Measurements from ENCODE around the gene NGFR.

Gene NGFR

DNA sequence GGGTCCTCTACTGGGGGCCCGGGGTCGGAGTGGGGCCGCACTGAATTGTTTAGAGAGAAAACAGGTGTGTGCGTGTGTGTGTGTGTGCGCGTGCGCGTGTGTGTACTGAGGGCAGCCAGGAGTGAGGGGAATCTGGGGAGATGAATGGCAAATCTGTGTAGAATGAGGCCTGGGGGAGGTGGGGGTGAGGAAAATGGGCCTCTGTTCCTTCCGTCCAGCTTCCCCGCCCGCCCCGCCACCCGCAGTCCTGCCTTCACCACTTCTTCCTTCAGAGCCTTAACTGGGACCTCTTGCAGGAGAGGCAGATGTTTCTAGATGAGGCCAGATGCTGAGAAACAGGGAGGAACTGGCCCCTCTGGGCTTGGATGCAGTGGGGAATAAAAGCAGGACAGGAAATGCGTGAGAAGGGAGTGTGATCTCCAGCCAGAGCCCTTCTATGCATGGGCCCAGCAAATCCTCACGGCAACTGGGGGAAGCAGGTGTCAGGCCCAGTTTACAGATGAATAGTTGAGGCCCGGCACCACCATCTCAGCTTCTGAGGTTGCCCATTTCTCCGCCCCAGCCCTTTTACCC, 29.7 kb upstream of the NGFR start:
- peaks cover 15% of the 10 kb centered on the region for H3K9me3 Mint-ChIP-seq
- TF ChIP-seq CTCF (IDR thresholded peaks at IDR 0.05): no peak
- DNase-seq: no peak
- no peaks in the 10 kb centered on the region for H3K36me3 Mint-ChIP-seq (ENCODE audit: low read depth)
- no peak overlapping the region for H3K4me3 Mint-ChIP-seq
- H3K4me1 Mint-ChIP-seq: peaks cover 44% of the 10 kb centered on the region
- H3K27me3 Mint-ChIP-seq (ENCODE audit: low read depth, poor library complexity): peaks cover 67% of the 10 kb centered on the region
- H3K27ac Mint-ChIP-seq: no peak overlapping the region

- Mint-ChIP-seq H3K4me1 (peaks cover 54% of the 10 kb centered on the region), H3K27ac (no peak overlapping the region), H3K36me3 (ENCODE audit: low read depth) (no peaks in the 10 kb centered on the region), H3K27me3 (ENCODE audit: low read depth, poor library complexity) (peaks cover 72% of the 10 kb centered on the region), H3K9me3 (peaks cover 15% of the 10 kb centered on the region), H3K4me3 (no peak overlapping the region)
- no peak for TF ChIP-seq CTCF (IDR thresholded peaks at IDR 0.05)
- DNase-seq: no peak
These were observed 28.7 kb upstream of the NGFR start for GRCh38 chr17:49466436-49466835.

GRCh38 chr17:49467175-49467574, 27.9 kb upstream of the NGFR start:
- TF ChIP-seq CTCF (IDR thresholded peaks at IDR 0.05): no peak
- peaks cover 74% of the 10 kb centered on the region for H3K27me3 Mint-ChIP-seq (ENCODE audit: low read depth, poor library complexity)
- no peak overlapping the region for H3K4me3 Mint-ChIP-seq
- no peak overlapping the region for H3K27ac Mint-ChIP-seq
- H3K36me3 Mint-ChIP-seq (ENCODE audit: low read depth): no peaks in the 10 kb centered on the region
- peaks cover 15% of the 10 kb centered on the region for H3K9me3 Mint-ChIP-seq
- DNase-seq: no peak
- H3K4me1 Mint-ChIP-seq: peaks cover 61% of the 10 kb centered on the region

GRCh38 chr17:49468811-49469385, 26.2 kb upstream of the NGFR start:
- no peaks in the 10 kb centered on the region for H3K36me3 Mint-ChIP-seq (ENCODE audit: low read depth)
- peaks cover 74% of the 10 kb centered on the region for H3K27me3 Mint-ChIP-seq (ENCODE audit: low read depth, poor library complexity)
- H3K4me3 Mint-ChIP-seq: no peak overlapping the region
- no peak for DNase-seq
- peaks cover 78% of the 10 kb centered on the region for H3K4me1 Mint-ChIP-seq
- H3K9me3 Mint-ChIP-seq: peaks cover 9% of the 10 kb centered on the region
- no peak overlapping the region for H3K27ac Mint-ChIP-seq
- TF ChIP-seq CTCF (IDR thresholded peaks at IDR 0.05): no peak

DNA sequence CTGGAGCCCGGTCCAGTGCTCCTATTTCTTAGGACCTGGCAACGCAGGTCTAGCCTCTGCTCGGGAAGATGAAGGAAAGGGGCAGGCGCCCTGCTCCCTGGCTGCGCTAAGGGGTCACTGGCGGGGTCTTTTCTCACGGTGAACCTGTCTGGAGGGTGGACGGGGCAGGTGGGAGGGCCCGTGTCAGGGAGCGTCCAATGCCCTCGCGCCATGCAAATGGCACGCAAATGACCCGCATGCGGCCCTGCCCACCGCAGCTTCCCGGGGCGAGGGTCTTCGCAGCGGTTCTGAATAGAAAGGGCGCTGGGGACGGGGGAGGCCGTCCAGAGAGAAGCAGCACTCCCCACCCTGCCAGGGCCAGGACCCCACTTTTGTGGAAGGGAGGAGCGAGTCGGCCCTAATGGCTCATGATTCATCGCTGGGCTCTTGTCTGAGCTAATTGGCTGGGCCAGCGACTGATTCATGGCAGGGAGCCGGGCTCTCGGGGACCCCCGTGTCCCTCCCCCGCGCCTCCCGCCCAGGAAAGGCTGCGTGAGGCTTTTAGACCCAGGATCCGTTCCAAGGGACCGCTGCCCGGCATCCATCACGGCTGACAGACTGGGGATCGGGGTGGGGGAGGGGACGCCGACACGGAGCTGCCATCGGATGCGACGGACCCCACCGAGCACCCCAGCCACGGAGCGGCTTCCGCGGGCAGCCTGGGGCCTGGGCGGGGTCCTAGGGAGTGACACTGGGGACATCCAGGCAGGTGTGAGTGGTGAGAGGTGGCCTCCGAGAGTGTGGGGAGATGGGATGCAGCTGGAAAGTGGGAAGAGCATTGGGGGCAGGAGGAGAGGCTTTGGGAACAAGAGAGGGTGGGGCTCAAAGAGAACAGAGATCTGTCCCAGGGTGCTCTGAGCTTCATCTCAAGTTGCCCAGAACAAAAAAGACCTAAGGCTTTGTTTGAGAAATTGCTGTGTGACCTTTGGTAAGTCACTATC, 25.0 kb upstream of the NGFR start:
- H3K4me1 Mint-ChIP-seq: peaks cover 74% of the 10 kb centered on the region
- H3K27me3 Mint-ChIP-seq (ENCODE audit: low read depth, poor library complexity): peaks cover 76% of the 10 kb centered on the region
- H3K36me3 Mint-ChIP-seq (ENCODE audit: low read depth): no peaks in the 10 kb centered on the region
- H3K9me3 Mint-ChIP-seq: no peaks in the 10 kb centered on the region
- H3K27ac Mint-ChIP-seq: no peak overlapping the region
- DNase-seq: peak; percentile 83
- no peak for TF ChIP-seq CTCF (IDR thresholded peaks at IDR 0.05)
- H3K4me3 Mint-ChIP-seq: peak overlapping the region; percentile 65

All from nephron progenitor cell (in vitro differentiated cells).